Fibroblast of skin of right biceps (primary cell): ENCODE results near the gene TMEM168.
A peak's percentile ranks its signal among the peaks of the same experiment; 100 is the strongest.
"Not testable (repeated sequence)": the region's sequence is repeated elsewhere in the genome, so short reads cannot be mapped to it uniquely, and the experiment has no call there.

Experiments
- DNase-seq: peaks from one replicate; pipeline ENCODE4 v3.0.0-alpha.2; 2013

The TMEM168 gene

GRCh38 chr7:112777406-112777805 lies 12.8 kb downstream of the TMEM168 start:
- DNase-seq, result no peak

- DNase-seq, result no peak
These were observed 19.0 kb downstream of the TMEM168 start for GRCh38 chr7:112771166-112771565.

GRCh38 chr7:112770051-112770450 lies 20.1 kb downstream of the TMEM168 start:
- DNase-seq, result no peak

GRCh38 chr7:112765105-112765504 lies 25.1 kb downstream of the TMEM168 start:
- no peak for DNase-seq

- DNase-seq, result no peak
These were observed 26.2 kb downstream of the TMEM168 start for GRCh38 chr7:112763996-112764395.

GRCh38 chr7:112763298-112763697 lies 26.9 kb downstream of the TMEM168 start:
- no peak for DNase-seq

- peak; percentile 4 for DNase-seq
These were observed 30.3 kb downstream of the TMEM168 start for GRCh38 chr7:112759905-112760304.

GRCh38 chr7:112757337-112757736 lies 32.9 kb downstream of the TMEM168 start:
- no peak for DNase-seq

GRCh38 chr7:112753298-112753697 lies 36.9 kb downstream of the TMEM168 start:
- DNase-seq, result no peak

GRCh38 chr7:112752576-112752975 lies 37.6 kb downstream of the TMEM168 start:
- DNase-seq, result no peak

GRCh38 chr7:112749775-112750174 lies 40.4 kb downstream of the TMEM168 start:
- DNase-seq, result no peak

GRCh38 chr7:112748381-112748780 lies 41.8 kb downstream of the TMEM168 start:
- DNase-seq, result peak; percentile 6

GRCh38 chr7:112745635-112746034 lies 44.6 kb downstream of the TMEM168 start:
- no peak for DNase-seq

- no peak for DNase-seq
These were observed 45.4 kb downstream of the TMEM168 start for GRCh38 chr7:112744818-112745217.

GRCh38 chr7:112743811-112744210 lies 46.4 kb downstream of the TMEM168 start:
- no peak for DNase-seq

- DNase-seq, result no peak
These were observed 49.5 kb downstream of the TMEM168 start for GRCh38 chr7:112740667-112741066.

GRCh38 chr7:112739436-112740180 lies 50.6 kb downstream of the TMEM168 start:
- DNase-seq, result no peak

- no peak for DNase-seq
These were observed 54.9 kb downstream of the TMEM168 start for GRCh38 chr7:112735261-112735660.

- DNase-seq, result not testable (repeated sequence)
These were observed 58.9 kb downstream of the TMEM168 start for GRCh38 chr7:112731324-112731723.

GRCh38 chr7:112726076-112726475 lies 64.1 kb downstream of the TMEM168 start:
- no peak for DNase-seq

GRCh38 chr7:112723416-112723815 lies 66.8 kb downstream of the TMEM168 start:
- DNase-seq, result peak; percentile 51

- no peak for DNase-seq
These were observed 68.8 kb downstream of the TMEM168 start for GRCh38 chr7:112721366-112721765.

- DNase-seq, result no peak
These were observed 74.7 kb downstream of the TMEM168 start for GRCh38 chr7:112715525-112715924.

- no peak for DNase-seq
These were observed 75.3 kb downstream of the TMEM168 start for GRCh38 chr7:112714917-112715316.
